ENCODE data around the gene KCNMB2.

Gene KCNMB2

GRCh38 chr3:178807694-178808093 is 271.5 kb downstream of the KCNMB2 start:
- no peak for DNase-seq (ENCODE audit: low read depth, low spot score)

GRCh38 chr3:178808748-178809147 is 272.5 kb downstream of the KCNMB2 start:
- no peak for DNase-seq (ENCODE audit: low read depth, low spot score)

GRCh38 chr3:178810181-178810580 is 273.9 kb downstream of the KCNMB2 start:
- no peak for DNase-seq (ENCODE audit: low read depth, low spot score)

- DNase-seq (ENCODE audit: low read depth, low spot score): no peak
These were observed 286.5 kb downstream of the KCNMB2 start for GRCh38 chr3:178822722-178823121.

- DNase-seq (ENCODE audit: low read depth, low spot score): no peak
These were observed 286.9 kb downstream of the KCNMB2 start for GRCh38 chr3:178823150-178823549.

- no peak for DNase-seq (ENCODE audit: low read depth, low spot score)
These were observed 287.5 kb downstream of the KCNMB2 start for GRCh38 chr3:178823591-178824246.

GRCh38 chr3:178826435-178827123 is 290.3 kb downstream of the KCNMB2 start:
- DNase-seq (ENCODE audit: low read depth, low spot score): no peak

GRCh38 chr3:178827285-178827856 is 291.1 kb downstream of the KCNMB2 start:
- DNase-seq (ENCODE audit: low read depth, low spot score): no peak

- no peak for DNase-seq (ENCODE audit: low read depth, low spot score)
These were observed 297.5 kb downstream of the KCNMB2 start for GRCh38 chr3:178833695-178834094.

- DNase-seq (ENCODE audit: low read depth, low spot score): no peak
These were observed 298.8 kb downstream of the KCNMB2 start for GRCh38 chr3:178835033-178835432.

- DNase-seq (ENCODE audit: low read depth, low spot score): no peak
These were observed 301.3 kb downstream of the KCNMB2 start for GRCh38 chr3:178837512-178837911.

- no peak for DNase-seq (ENCODE audit: low read depth, low spot score)
These were observed 304.4 kb downstream of the KCNMB2 start for GRCh38 chr3:178840586-178840985.

GRCh38 chr3:178841011-178841410 is 304.8 kb downstream of the KCNMB2 start:
- no peak for DNase-seq (ENCODE audit: low read depth, low spot score)

- no peak for DNase-seq (ENCODE audit: low read depth, low spot score)
These were observed 308.7 kb downstream of the KCNMB2 start for GRCh38 chr3:178844916-178845315.

GRCh38 chr3:178845420-178846118 is 309.3 kb downstream of the KCNMB2 start:
- peak; percentile 4 for DNase-seq (ENCODE audit: low read depth, low spot score)

- no peak for DNase-seq (ENCODE audit: low read depth, low spot score)
These were observed 311.0 kb downstream of the KCNMB2 start for GRCh38 chr3:178847190-178847589.

GRCh38 chr3:178849199-178849910 is 313.1 kb downstream of the KCNMB2 start:
- DNase-seq (ENCODE audit: low read depth, low spot score): no peak

- no peak for DNase-seq (ENCODE audit: low read depth, low spot score)
These were observed 314.4 kb downstream of the KCNMB2 start for GRCh38 chr3:178850450-178851190.

GRCh38 chr3:178851564-178851963 is 315.3 kb downstream of the KCNMB2 start:
- no peak for DNase-seq (ENCODE audit: low read depth, low spot score)

- DNase-seq (ENCODE audit: low read depth, low spot score): no peak
These were observed 320.6 kb downstream of the KCNMB2 start for GRCh38 chr3:178856804-178857203.

- DNase-seq (ENCODE audit: low read depth, low spot score): no peak
These were observed 323.1 kb downstream of the KCNMB2 start for GRCh38 chr3:178859386-178859785.
